Esophagus squamous epithelium (tissue), 5 donors: ENCODE data around the gene WBP2NL. TPM values are rescaled to one million over a fixed set of nuclear protein-coding genes. Genes with fewer than 3 reads are reported as not detected.

Source experiments
- DNase-seq: peaks from one replicate; lab custom pipeline; 2025; lab: John Stamatoyannopoulos, UW
- H3K27ac ChIP-seq, 4 donors: fragments of 200-600 bp; sonication (generic); one replicate each; pipeline ENCODE4 v1.5.1; 2016 to 2019; ENCODE audit warnings: mild to moderate bottlenecking in 1 of 4
- H3K27me3 ChIP-seq, 4 donors: fragments of 200-600 bp; sonication (generic); 1 replicate in 3 of 4; 2 replicates in 1 of 4; pipeline versions ENCODE4 v1.5.1 to v1.6.0; 2017 to 2021; ENCODE audit warnings: antibody characterized with exemption in 1 of 4
- H3K36me3 ChIP-seq, 3 donors: fragments of 200-600 bp; sonication (generic); one replicate each; pipeline ENCODE4 v1.5.1; 2016 to 2019
- H3K4me1 ChIP-seq, 3 donors: fragments of 200-600 bp; sonication (generic); one replicate each; pipeline ENCODE4 v1.5.1; 2017 to 2019
- H3K4me3 ChIP-seq, 4 donors: fragments of 200-600 bp; sonication (generic); 1 replicate in 3 of 4; 2 replicates in 1 of 4; pipeline ENCODE4 v1.5.1; 2016 to 2019; ENCODE audit warnings: mild to moderate bottlenecking in 2 of 4, moderate library complexity in 1 of 4
- H3K9me3 ChIP-seq, 3 donors: fragments of 200-600 bp; sonication (generic); one replicate each; pipeline ENCODE4 v1.5.1; 2016 to 2019
- CTCF ChIP-seq, 6 experiments: fragments of 450-650 bp in 4 of 6; fragments of 200-600 bp in 2 of 6; sonication (generic) in 2 of 6; IDR thresholded peaks; one replicate each; pipeline ENCODE4 v1.5.1; 2016 to 2019; ENCODE audit warnings: antibody characterized with exemption in 6 of 6, mild to moderate bottlenecking in 4 of 6, moderate library complexity in 4 of 6
- POLR2A ChIP-seq, 4 donors: fragments of 450-650 bp; IDR thresholded peaks; one replicate each; pipeline ENCODE4 v1.6.1; 2017; ENCODE audit warnings: antibody characterized with exemption in 4 of 4, mild to moderate bottlenecking in 4 of 4, moderate library complexity in 3 of 4
- WGBS, 2 donors: methylation state at CpG; one replicate each; pipeline ENCODE4 v1.1.5; 2018; 5-methylcytosine and 5-hydroxymethylcytosine counted together
- intact Hi-C: fragments of 100-400 bp; cut with DNase I; formaldehyde crosslinking; loops from one replicate; pipeline ENCODE4 v1.15.0; 2022
- total RNA-seq, 4 donors: library from RNA; depleted of rRNA; stranded (reverse); fragments of >200 nt; gene quantifications; one replicate each; pipeline ENCODE4 v1.1.0, GENCODE V29; 2016
- donor health status: DM: yes; HTN: yes; CAD: no.

WBP2NL gene
- total RNA-seq, 4 donors from 2014 or later: 0.08 to 0.95 TPM; not detected in 2

GRCh38 chr22:41992496-41992895 is 6.1 kb upstream of the WBP2NL start:
- no peaks in the 10 kb centered on the region for H3K9me3 ChIP-seq
- WGBS, 2 donors: 92 to 93% methylated on average over 5 of the region's 5 CpGs

GRCh38 chr22:41995211-41995610 is 3.4 kb upstream of the WBP2NL start:
- WGBS, 2 donors: 63 to 77% methylated on average over 3 of the region's 3 CpGs
- H3K4me1 ChIP-seq: peaks cover 3 to 18% (median 13%) of the 10 kb centered on the region in 3 donors
- intact Hi-C loops: no loop called here
- H3K36me3 ChIP-seq: no peaks in the 10 kb centered on the region
- no peak overlapping the region for H3K27ac ChIP-seq
- H3K9me3 ChIP-seq: no peaks in the 10 kb centered on the region
- H3K27me3 ChIP-seq: peaks cover 0 to 8% (median 0%) of the 10 kb centered on the region in 4 donors
- no peak overlapping the region for H3K4me3 ChIP-seq
- DNase-seq: no peak
- TF ChIP-seq POLR2A (IDR thresholded peaks at IDR 0.05) (no peak), CTCF (IDR thresholded peaks at IDR 0.05) (no peak)

More at GRCh38 chr22:41992496-41992895, 6.1 kb upstream of the WBP2NL start:
- TF ChIP-seq POLR2A (IDR thresholded peaks at IDR 0.05): no peak
- no peak for TF ChIP-seq CTCF (IDR thresholded peaks at IDR 0.05)
- no peak overlapping the region for H3K27ac ChIP-seq
- H3K36me3 ChIP-seq: no peaks in the 10 kb centered on the region
- H3K27me3 ChIP-seq: no peaks in the 10 kb centered on the region
- H3K4me3 ChIP-seq: no peak overlapping the region
- no peaks in the 10 kb centered on the region for H3K4me1 ChIP-seq
- DNase-seq: no peak
- intact Hi-C loops: no loop called here

- intact Hi-C loops: no loop called here
- Histone ChIP-seq H3K4me1 (peaks cover 3 to 18% (median 13%) of the 10 kb centered on the region in 3 donors), H3K4me3 (no peak overlapping the region), H3K36me3 (no peaks in the 10 kb centered on the region), H3K27me3 (peaks cover 0 to 8% (median 0%) of the 10 kb centered on the region in 4 donors), H3K9me3 (no peaks in the 10 kb centered on the region), H3K27ac (no peak overlapping the region)
- TF ChIP-seq CTCF (IDR thresholded peaks at IDR 0.05): no peak
- TF ChIP-seq POLR2A (IDR thresholded peaks at IDR 0.05): no peak
- DNase-seq: no peak
- 86 to 87% methylated on average over 3 to 5 of the region's 5 CpGs for WGBS, 2 donors
These were observed 1.8 kb upstream of the WBP2NL start for GRCh38 chr22:41996826-41997225.

- no peak overlapping the region for H3K27ac ChIP-seq
- no peaks in the 10 kb centered on the region for H3K9me3 ChIP-seq
- 90 to 96% methylated on average over 8 of the region's 8 CpGs for WGBS, 2 donors
- DNase-seq: no peak
- H3K4me1 ChIP-seq: peaks cover 3 to 18% (median 13%) of the 10 kb centered on the region in 3 donors
- H3K27me3 ChIP-seq: peaks cover 0 to 8% (median 0%) of the 10 kb centered on the region in 4 donors
- no peak overlapping the region for H3K4me3 ChIP-seq
- no peak for TF ChIP-seq CTCF (IDR thresholded peaks at IDR 0.05)
- no peak for TF ChIP-seq POLR2A (IDR thresholded peaks at IDR 0.05)
- intact Hi-C loops: no loop called here
- no peaks in the 10 kb centered on the region for H3K36me3 ChIP-seq
These were observed 1.9 kb downstream of the WBP2NL start for GRCh38 chr22:42000466-42000865.

GRCh38 chr22:42001121-42001520 is 2.5 kb downstream of the WBP2NL start:
- intact Hi-C loops: no loop called here
- H3K36me3 ChIP-seq: no peaks in the 10 kb centered on the region
- DNase-seq: no peak
- no peak overlapping the region for H3K27ac ChIP-seq
- peaks cover 0 to 8% (median 0%) of the 10 kb centered on the region in 4 donors for H3K27me3 ChIP-seq
- TF ChIP-seq POLR2A (IDR thresholded peaks at IDR 0.05): no peak
- TF ChIP-seq CTCF (IDR thresholded peaks at IDR 0.05): no peak
- no peak overlapping the region for H3K4me3 ChIP-seq
- H3K9me3 ChIP-seq: no peaks in the 10 kb centered on the region
- H3K4me1 ChIP-seq: peaks cover 3 to 18% (median 13%) of the 10 kb centered on the region in 3 donors
- 50 to 75% methylated on average over 3 to 8 of the region's 8 CpGs for WGBS, 2 donors
